ENCODE data around the gene NOD2.

DNA sequence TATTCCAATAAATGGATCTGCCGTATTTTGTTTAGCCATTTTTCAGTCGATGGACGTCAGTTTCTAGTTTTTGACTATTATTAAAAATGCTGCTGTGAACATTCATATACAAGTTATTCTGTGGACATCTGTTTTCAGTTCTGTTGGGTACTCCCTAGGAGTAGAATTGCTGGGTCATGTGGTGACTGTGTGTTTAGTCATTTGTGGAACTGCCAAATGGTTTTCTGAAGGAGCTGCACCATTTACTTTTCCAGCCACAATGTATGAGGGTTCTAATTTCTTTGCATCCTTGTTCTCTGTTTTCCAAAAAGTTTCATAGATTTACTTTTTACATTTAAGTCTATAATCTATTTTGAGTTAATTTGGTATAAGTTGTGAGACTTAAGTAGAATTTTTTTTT, 78.0 kb downstream of the NOD2 start:
- TF ChIP-seq, protein P1, sequence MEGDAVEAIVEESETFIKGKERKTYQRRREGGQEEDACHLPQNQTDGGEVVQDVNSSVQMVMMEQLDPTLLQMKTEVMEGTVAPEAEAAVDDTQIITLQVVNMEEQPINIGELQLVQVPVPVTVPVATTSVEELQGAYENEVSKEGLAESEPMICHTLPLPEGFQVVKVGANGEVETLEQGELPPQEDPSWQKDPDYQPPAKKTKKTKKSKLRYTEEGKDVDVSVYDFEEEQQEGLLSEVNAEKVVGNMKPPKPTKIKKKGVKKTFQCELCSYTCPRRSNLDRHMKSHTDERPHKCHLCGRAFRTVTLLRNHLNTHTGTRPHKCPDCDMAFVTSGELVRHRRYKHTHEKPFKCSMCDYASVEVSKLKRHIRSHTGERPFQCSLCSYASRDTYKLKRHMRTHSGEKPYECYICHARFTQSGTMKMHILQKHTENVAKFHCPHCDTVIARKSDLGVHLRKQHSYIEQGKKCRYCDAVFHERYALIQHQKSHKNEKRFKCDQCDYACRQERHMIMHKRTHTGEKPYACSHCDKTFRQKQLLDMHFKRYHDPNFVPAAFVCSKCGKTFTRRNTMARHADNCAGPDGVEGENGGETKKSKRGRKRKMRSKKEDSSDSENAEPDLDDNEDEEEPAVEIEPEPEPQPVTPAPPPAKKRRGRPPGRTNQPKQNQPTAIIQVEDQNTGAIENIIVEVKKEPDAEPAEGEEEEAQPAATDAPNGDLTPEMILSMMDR (IDR thresholded peaks at IDR 0.05), result no peak
- TF ChIP-seq SIN3A (IDR thresholded peaks at IDR 0.05; ENCODE audit: borderline replicate concordance, insufficient read depth, low read depth, low read length), result no peak
- TF ChIP-seq, protein P2, sequence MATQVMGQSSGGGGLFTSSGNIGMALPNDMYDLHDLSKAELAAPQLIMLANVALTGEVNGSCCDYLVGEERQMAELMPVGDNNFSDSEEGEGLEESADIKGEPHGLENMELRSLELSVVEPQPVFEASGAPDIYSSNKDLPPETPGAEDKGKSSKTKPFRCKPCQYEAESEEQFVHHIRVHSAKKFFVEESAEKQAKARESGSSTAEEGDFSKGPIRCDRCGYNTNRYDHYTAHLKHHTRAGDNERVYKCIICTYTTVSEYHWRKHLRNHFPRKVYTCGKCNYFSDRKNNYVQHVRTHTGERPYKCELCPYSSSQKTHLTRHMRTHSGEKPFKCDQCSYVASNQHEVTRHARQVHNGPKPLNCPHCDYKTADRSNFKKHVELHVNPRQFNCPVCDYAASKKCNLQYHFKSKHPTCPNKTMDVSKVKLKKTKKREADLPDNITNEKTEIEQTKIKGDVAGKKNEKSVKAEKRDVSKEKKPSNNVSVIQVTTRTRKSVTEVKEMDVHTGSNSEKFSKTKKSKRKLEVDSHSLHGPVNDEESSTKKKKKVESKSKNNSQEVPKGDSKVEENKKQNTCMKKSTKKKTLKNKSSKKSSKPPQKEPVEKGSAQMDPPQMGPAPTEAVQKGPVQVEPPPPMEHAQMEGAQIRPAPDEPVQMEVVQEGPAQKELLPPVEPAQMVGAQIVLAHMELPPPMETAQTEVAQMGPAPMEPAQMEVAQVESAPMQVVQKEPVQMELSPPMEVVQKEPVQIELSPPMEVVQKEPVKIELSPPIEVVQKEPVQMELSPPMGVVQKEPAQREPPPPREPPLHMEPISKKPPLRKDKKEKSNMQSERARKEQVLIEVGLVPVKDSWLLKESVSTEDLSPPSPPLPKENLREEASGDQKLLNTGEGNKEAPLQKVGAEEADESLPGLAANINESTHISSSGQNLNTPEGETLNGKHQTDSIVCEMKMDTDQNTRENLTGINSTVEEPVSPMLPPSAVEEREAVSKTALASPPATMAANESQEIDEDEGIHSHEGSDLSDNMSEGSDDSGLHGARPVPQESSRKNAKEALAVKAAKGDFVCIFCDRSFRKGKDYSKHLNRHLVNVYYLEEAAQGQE (IDR thresholded peaks at IDR 0.05; ENCODE audit: insufficient read depth in 1 of 2, low read depth in 2 of 2, low read length in 1 of 2), result no peak

Data from Panc1 (cell line).